ENCODE results near the gene ATXN3. TPM values are rescaled to one million over a fixed set of nuclear protein-coding genes. Genes with fewer than 3 reads are reported as not detected.
"Not testable (repeated sequence)": the region's sequence is repeated elsewhere in the genome, so short reads cannot be mapped to it uniquely, and the experiment has no call there.

Gene ATXN3
- total RNA-seq, 1 experiment from 2014 or later = 24.9 TPM

- no peak for TF ChIP-seq CTCF (IDR thresholded peaks at IDR 0.05; ENCODE audit: unreplicated experiment)
- H3K4me1 Mint-ChIP-seq (ENCODE audit: insufficient read depth, unreplicated experiment) = no peaks in the 10 kb centered on the region
- no peak overlapping the region for H3K4me3 Mint-ChIP-seq (ENCODE audit: unreplicated experiment)
- H3K27me3 Mint-ChIP-seq (ENCODE audit: insufficient read depth, unreplicated experiment) = no peaks in the 10 kb centered on the region
- intact Hi-C loops (cut with micrococcal nuclease) = no loop called here
- H3K27ac Mint-ChIP-seq (ENCODE audit: low read depth, unreplicated experiment) = no peak overlapping the region
- CTCF ChIA-PET = interaction anchor here (1.1 to 1.3 kb wide), 2 partner anchors 10 to 15 kb away, joined by 4 to 5 read pairs; no protein-coding TSS in a partner anchor
- H3K9me3 Mint-ChIP-seq (ENCODE audit: unreplicated experiment) = no peaks in the 10 kb centered on the region
- POLR2A ChIA-PET = interaction anchor here (0.6 kb wide), 1 partner anchor 414 kb away, joined by 3 read pairs; no protein-coding TSS in a partner anchor
- no peak for DNase-seq (ENCODE audit: unreplicated experiment)
- H3K36me3 Mint-ChIP-seq (ENCODE audit: insufficient read depth, unreplicated experiment) = peaks cover 68% of the 10 kb centered on the region
- no TSS peak for BruUV-seq (replicated peaks)
Measured at GRCh38 chr14:92088494-92088893, 17.9 kb downstream of the ATXN3 start.

- H3K9me3 Mint-ChIP-seq (ENCODE audit: unreplicated experiment) = no peaks in the 10 kb centered on the region
- BruUV-seq (replicated peaks) = no TSS peak
- H3K27ac Mint-ChIP-seq (ENCODE audit: low read depth, unreplicated experiment) = no peak overlapping the region
- DNase-seq (ENCODE audit: unreplicated experiment) = no peak
- no peaks in the 10 kb centered on the region for H3K27me3 Mint-ChIP-seq (ENCODE audit: insufficient read depth, unreplicated experiment)
- ChIA-PET POLR2A (no interaction called here), CTCF (no interaction called here)
- intact Hi-C loops (cut with micrococcal nuclease) = no loop called here
- TF ChIP-seq CTCF (IDR thresholded peaks at IDR 0.05; ENCODE audit: unreplicated experiment) = no peak
- H3K36me3 Mint-ChIP-seq (ENCODE audit: insufficient read depth, unreplicated experiment) = peaks cover 84% of the 10 kb centered on the region
- H3K4me1 Mint-ChIP-seq (ENCODE audit: insufficient read depth, unreplicated experiment) = no peaks in the 10 kb centered on the region
- no peak overlapping the region for H3K4me3 Mint-ChIP-seq (ENCODE audit: unreplicated experiment)
Measured at GRCh38 chr14:92074555-92074954, 31.8 kb downstream of the ATXN3 start.

- H3K4me3 Mint-ChIP-seq (ENCODE audit: unreplicated experiment) = no peak overlapping the region
- no peaks in the 10 kb centered on the region for H3K9me3 Mint-ChIP-seq (ENCODE audit: unreplicated experiment)
- DNase-seq (ENCODE audit: unreplicated experiment) = no peak
- intact Hi-C loops (cut with micrococcal nuclease) = no loop called here
- ChIA-PET POLR2A (interaction anchor here (0.8 to 1.1 kb wide), 2 partner anchors 14 to 20 kb away, joined by 3 read pairs; no protein-coding TSS in a partner anchor), CTCF (interaction anchor here (0.6 kb wide), 1 partner anchor 632 kb away, joined by 3 read pairs; no protein-coding TSS in a partner anchor)
- peaks cover 18% of the 10 kb centered on the region for H3K36me3 Mint-ChIP-seq (ENCODE audit: insufficient read depth, unreplicated experiment)
- BruUV-seq (replicated peaks) = no TSS peak
- H3K4me1 Mint-ChIP-seq (ENCODE audit: insufficient read depth, unreplicated experiment) = no peaks in the 10 kb centered on the region
- H3K27ac Mint-ChIP-seq (ENCODE audit: low read depth, unreplicated experiment) = no peak overlapping the region
- no peaks in the 10 kb centered on the region for H3K27me3 Mint-ChIP-seq (ENCODE audit: insufficient read depth, unreplicated experiment)
- no peak for TF ChIP-seq CTCF (IDR thresholded peaks at IDR 0.05; ENCODE audit: unreplicated experiment)
Measured at GRCh38 chr14:92058006-92058917, 48.1 kb downstream of the ATXN3 start.

- no peak overlapping the region for H3K4me3 Mint-ChIP-seq (ENCODE audit: unreplicated experiment)
- DNase-seq (ENCODE audit: unreplicated experiment) = no peak
- H3K4me1 Mint-ChIP-seq (ENCODE audit: insufficient read depth, unreplicated experiment) = no peaks in the 10 kb centered on the region
- no peak for TF ChIP-seq CTCF (IDR thresholded peaks at IDR 0.05; ENCODE audit: unreplicated experiment)
- no peaks in the 10 kb centered on the region for H3K27me3 Mint-ChIP-seq (ENCODE audit: insufficient read depth, unreplicated experiment)
- BruUV-seq (replicated peaks) = no TSS peak
- CTCF ChIA-PET = no interaction called here
- H3K36me3 Mint-ChIP-seq (ENCODE audit: insufficient read depth, unreplicated experiment) = peaks cover 6% of the 10 kb centered on the region
- intact Hi-C loops (cut with micrococcal nuclease) = no loop called here
- POLR2A ChIA-PET = interaction anchor here (2.6 kb wide), 1 partner anchor 9 kb away, joined by 11 read pairs; the partner anchor contains the start of gene TRIP11
- no peak overlapping the region for H3K27ac Mint-ChIP-seq (ENCODE audit: low read depth, unreplicated experiment)
- H3K9me3 Mint-ChIP-seq (ENCODE audit: unreplicated experiment) = peaks cover 13% of the 10 kb centered on the region
Measured at GRCh38 chr14:92049781-92050180, 56.6 kb downstream of the ATXN3 start.

- peaks cover 13% of the 10 kb centered on the region for H3K9me3 Mint-ChIP-seq (ENCODE audit: unreplicated experiment)
- POLR2A ChIA-PET = interaction anchor here (2.6 kb wide), 1 partner anchor 9 kb away, joined by 11 read pairs; the partner anchor contains the start of gene TRIP11
- H3K4me3 Mint-ChIP-seq (ENCODE audit: unreplicated experiment); H3K27ac Mint-ChIP-seq (ENCODE audit: low read depth, unreplicated experiment); CTCF ChIA-PET; BruUV-seq (replicated peaks); H3K4me1 Mint-ChIP-seq (ENCODE audit: insufficient read depth, unreplicated experiment); DNase-seq (ENCODE audit: unreplicated experiment); intact Hi-C loops (cut with micrococcal nuclease); H3K27me3 Mint-ChIP-seq (ENCODE audit: insufficient read depth, unreplicated experiment); H3K36me3 Mint-ChIP-seq (ENCODE audit: insufficient read depth, unreplicated experiment): not testable (repeated sequence)
Measured at GRCh38 chr14:92049221-92049620, 57.2 kb downstream of the ATXN3 start.

GRCh38 chr14:92045904-92046303 is 60.5 kb downstream of the ATXN3 start:
- CTCF ChIA-PET; H3K4me1 Mint-ChIP-seq (ENCODE audit: insufficient read depth, unreplicated experiment); BruUV-seq (replicated peaks): not testable (repeated sequence)

More at GRCh38 chr14:92045904-92046303, 60.5 kb downstream of the ATXN3 start:
- peaks cover 13% of the 10 kb centered on the region for H3K9me3 Mint-ChIP-seq (ENCODE audit: unreplicated experiment)
- H3K4me3 Mint-ChIP-seq (ENCODE audit: unreplicated experiment); POLR2A ChIA-PET; H3K27me3 Mint-ChIP-seq (ENCODE audit: insufficient read depth, unreplicated experiment); H3K27ac Mint-ChIP-seq (ENCODE audit: low read depth, unreplicated experiment); DNase-seq (ENCODE audit: unreplicated experiment); intact Hi-C loops (cut with micrococcal nuclease); H3K36me3 Mint-ChIP-seq (ENCODE audit: insufficient read depth, unreplicated experiment): not testable (repeated sequence)

All from MCF 10A (cell line).